Measurements from ENCODE around the gene FAM174C. TPM values are rescaled to one million over a fixed set of nuclear protein-coding genes. Genes with fewer than 3 reads are reported as not detected.

Gene FAM174C
- total and polyA plus RNA-seq, 2 of the 8 experiments (the other 6 are each of a cell fraction or from before 2014, with no cell fraction given): 44.5 to 125 TPM

DNA sequence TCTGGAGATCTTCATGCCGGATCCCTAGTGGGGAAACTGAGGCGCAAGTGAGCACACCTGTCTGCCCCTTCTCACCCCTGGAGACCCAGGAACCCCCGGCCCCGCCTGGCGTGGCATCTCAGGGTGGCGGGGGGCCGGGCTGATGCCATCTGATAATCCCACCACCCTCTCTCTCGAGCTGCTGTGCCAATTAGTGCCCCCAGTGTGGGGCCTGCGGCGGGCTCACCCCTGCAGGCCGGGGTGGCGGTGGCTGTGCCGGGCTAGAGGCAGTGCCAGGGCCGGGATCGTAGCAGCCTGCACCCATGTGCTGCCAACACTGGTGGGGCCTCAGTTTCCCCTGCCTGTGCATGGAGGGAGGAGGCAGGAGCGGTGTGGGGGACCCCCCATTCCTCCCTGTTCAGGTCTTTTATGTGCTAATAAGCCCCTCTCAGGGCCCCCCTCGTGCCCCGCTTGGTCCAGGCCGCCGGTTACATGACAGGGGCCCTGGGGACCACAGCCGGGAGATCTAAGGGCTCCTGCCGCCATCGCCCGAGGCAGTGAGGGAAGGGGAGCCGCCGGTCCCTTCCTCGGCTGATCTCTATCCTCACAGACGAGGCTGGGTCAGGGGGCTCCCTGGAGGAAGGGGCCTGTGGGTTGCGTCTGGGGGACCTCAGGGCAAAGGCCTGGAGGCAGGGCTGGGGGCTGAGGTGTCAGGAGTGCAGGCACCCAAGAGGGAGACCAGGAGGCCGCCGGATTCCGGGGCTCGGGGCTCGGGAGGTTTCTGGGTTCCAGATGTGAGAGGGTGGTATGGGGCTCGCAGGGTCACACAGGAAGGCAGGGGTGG lies 18.7 kb downstream of the FAM174C start (continued):
- TF ChIP-seq, protein P1, sequence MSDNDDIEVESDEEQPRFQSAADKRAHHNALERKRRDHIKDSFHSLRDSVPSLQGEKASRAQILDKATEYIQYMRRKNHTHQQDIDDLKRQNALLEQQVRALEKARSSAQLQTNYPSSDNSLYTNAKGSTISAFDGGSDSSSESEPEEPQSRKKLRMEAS (IDR thresholded peaks at IDR 0.05): no peak
- no peak for TF ChIP-seq CBX5 (IDR thresholded peaks at IDR 0.05; ENCODE audit: low read depth, low read length)
- no peak for TF ChIP-seq ASH2L (IDR thresholded peaks at IDR 0.05; ENCODE audit: low read length)
- no peak for TF ChIP-seq SRF (IDR thresholded peaks at IDR 0.05; ENCODE audit: low read depth, low read length)
- no peak for TF ChIP-seq CHD2 (IDR thresholded peaks at IDR 0.05; ENCODE audit: low read length)
- TF ChIP-seq MAFK (IDR thresholded peaks at IDR 0.05; ENCODE audit: low read depth, low read length): no peak
- no peak for TF ChIP-seq SIRT6 (IDR thresholded peaks at IDR 0.05; ENCODE audit: low read length)
- no peak for TF ChIP-seq TAF7 (optimal IDR thresholded peaks at IDR 0.05; ENCODE audit: borderline replicate concordance, low read depth, low read length)
- no peak for TF ChIP-seq ZNF274 (IDR thresholded peaks at IDR 0.05; ENCODE audit: borderline replicate concordance, extremely low read depth, low read length)
- TF ChIP-seq, protein P2, sequence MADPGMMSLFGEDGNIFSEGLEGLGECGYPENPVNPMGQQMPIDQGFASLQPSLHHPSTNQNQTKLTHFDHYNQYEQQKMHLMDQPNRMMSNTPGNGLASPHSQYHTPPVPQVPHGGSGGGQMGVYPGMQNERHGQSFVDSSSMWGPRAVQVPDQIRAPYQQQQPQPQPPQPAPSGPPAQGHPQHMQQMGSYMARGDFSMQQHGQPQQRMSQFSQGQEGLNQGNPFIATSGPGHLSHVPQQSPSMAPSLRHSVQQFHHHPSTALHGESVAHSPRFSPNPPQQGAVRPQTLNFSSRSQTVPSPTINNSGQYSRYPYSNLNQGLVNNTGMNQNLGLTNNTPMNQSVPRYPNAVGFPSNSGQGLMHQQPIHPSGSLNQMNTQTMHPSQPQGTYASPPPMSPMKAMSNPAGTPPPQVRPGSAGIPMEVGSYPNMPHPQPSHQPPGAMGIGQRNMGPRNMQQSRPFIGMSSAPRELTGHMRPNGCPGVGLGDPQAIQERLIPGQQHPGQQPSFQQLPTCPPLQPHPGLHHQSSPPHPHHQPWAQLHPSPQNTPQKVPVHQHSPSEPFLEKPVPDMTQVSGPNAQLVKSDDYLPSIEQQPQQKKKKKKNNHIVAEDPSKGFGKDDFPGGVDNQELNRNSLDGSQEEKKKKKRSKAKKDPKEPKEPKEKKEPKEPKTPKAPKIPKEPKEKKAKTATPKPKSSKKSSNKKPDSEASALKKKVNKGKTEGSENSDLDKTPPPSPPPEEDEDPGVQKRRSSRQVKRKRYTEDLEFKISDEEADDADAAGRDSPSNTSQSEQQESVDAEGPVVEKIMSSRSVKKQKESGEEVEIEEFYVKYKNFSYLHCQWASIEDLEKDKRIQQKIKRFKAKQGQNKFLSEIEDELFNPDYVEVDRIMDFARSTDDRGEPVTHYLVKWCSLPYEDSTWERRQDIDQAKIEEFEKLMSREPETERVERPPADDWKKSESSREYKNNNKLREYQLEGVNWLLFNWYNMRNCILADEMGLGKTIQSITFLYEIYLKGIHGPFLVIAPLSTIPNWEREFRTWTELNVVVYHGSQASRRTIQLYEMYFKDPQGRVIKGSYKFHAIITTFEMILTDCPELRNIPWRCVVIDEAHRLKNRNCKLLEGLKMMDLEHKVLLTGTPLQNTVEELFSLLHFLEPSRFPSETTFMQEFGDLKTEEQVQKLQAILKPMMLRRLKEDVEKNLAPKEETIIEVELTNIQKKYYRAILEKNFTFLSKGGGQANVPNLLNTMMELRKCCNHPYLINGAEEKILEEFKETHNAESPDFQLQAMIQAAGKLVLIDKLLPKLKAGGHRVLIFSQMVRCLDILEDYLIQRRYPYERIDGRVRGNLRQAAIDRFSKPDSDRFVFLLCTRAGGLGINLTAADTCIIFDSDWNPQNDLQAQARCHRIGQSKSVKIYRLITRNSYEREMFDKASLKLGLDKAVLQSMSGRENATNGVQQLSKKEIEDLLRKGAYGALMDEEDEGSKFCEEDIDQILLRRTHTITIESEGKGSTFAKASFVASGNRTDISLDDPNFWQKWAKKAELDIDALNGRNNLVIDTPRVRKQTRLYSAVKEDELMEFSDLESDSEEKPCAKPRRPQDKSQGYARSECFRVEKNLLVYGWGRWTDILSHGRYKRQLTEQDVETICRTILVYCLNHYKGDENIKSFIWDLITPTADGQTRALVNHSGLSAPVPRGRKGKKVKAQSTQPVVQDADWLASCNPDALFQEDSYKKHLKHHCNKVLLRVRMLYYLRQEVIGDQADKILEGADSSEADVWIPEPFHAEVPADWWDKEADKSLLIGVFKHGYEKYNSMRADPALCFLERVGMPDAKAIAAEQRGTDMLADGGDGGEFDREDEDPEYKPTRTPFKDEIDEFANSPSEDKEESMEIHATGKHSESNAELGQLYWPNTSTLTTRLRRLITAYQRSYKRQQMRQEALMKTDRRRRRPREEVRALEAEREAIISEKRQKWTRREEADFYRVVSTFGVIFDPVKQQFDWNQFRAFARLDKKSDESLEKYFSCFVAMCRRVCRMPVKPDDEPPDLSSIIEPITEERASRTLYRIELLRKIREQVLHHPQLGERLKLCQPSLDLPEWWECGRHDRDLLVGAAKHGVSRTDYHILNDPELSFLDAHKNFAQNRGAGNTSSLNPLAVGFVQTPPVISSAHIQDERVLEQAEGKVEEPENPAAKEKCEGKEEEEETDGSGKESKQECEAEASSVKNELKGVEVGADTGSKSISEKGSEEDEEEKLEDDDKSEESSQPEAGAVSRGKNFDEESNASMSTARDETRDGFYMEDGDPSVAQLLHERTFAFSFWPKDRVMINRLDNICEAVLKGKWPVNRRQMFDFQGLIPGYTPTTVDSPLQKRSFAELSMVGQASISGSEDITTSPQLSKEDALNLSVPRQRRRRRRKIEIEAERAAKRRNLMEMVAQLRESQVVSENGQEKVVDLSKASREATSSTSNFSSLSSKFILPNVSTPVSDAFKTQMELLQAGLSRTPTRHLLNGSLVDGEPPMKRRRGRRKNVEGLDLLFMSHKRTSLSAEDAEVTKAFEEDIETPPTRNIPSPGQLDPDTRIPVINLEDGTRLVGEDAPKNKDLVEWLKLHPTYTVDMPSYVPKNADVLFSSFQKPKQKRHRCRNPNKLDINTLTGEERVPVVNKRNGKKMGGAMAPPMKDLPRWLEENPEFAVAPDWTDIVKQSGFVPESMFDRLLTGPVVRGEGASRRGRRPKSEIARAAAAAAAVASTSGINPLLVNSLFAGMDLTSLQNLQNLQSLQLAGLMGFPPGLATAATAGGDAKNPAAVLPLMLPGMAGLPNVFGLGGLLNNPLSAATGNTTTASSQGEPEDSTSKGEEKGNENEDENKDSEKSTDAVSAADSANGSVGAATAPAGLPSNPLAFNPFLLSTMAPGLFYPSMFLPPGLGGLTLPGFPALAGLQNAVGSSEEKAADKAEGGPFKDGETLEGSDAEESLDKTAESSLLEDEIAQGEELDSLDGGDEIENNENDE (IDR thresholded peaks at IDR 0.05; ENCODE audit: insufficient replicate concordance, low read length): no peak

Measured in H1 (cell line).